HepG2 (cell line): ENCODE results near the gene GPR17. TPM values are rescaled to one million over a fixed set of nuclear protein-coding genes. Genes with fewer than 3 reads are reported as not detected.

Experiments used
- ATF2 ChIP-seq: sonication (generic); formaldehyde crosslinking; IDR thresholded peaks from 2 replicates; pipeline ENCODE4 v1.4.0; 2020; ENCODE audit warnings: missing genetic modification reagents
- FUBP1 ChIP-seq: sonication (generic); formaldehyde crosslinking; IDR thresholded peaks from 2 replicates; pipeline ENCODE4 v1.5.1; 2020; ENCODE audit warnings: missing genetic modification reagents, mild to moderate bottlenecking, borderline replicate concordance
- KLF6 ChIP-seq: IDR thresholded peaks from 2 replicates; pipeline ENCODE4 v1.8.0; 2016; ENCODE audit warnings: missing biosample characterization, missing genetic modification reagents
- KLF9 ChIP-seq: IDR thresholded peaks from 2 replicates; pipeline ENCODE4 v1.6.1; 2016; ENCODE audit warnings: low read depth
- MEIS1 ChIP-seq: sonication (generic); formaldehyde crosslinking; IDR thresholded peaks from 2 replicates; pipeline ENCODE4 v1.9.0; 2021; ENCODE audit warnings: mild to moderate bottlenecking, missing genetic modification reagents, moderate library complexity, borderline replicate concordance
- MIER3 ChIP-seq: IDR thresholded peaks from 2 replicates; pipeline ENCODE4 v1.6.1; 2016; ENCODE audit warnings: missing compliant biosample characterization, borderline replicate concordance
- NR2C2 ChIP-seq: sonication (generic); formaldehyde crosslinking; IDR thresholded peaks from 2 replicates; pipeline ENCODE4 v1.4.0; 2020; ENCODE audit warnings: missing genetic modification reagents, mild to moderate bottlenecking, moderate library complexity, borderline replicate concordance
- PAX8 ChIP-seq: sonication (generic); formaldehyde crosslinking; IDR thresholded peaks from 2 replicates; pipeline ENCODE4 v1.8.0; 2022; ENCODE audit warnings: mild to moderate bottlenecking, missing genetic modification reagents, borderline replicate concordance
- PLRG1 ChIP-seq: fragments of 450-650 bp; conservative IDR thresholded peaks from 2 replicates; pipeline ENCODE4 v1.6.1; 2016
- SMARCC2 ChIP-seq: fragments of 450-650 bp; IDR thresholded peaks from 2 replicates; pipeline ENCODE4 v1.6.1; 2017; ENCODE audit warnings: antibody characterized with exemption, mild to moderate bottlenecking
- TBX2 ChIP-seq: sonication (generic); formaldehyde crosslinking; IDR thresholded peaks from 2 replicates; pipeline ENCODE4 v1.5.0; 2020; ENCODE audit warnings: missing genetic modification reagents, mild to moderate bottlenecking, borderline replicate concordance
- THAP11 ChIP-seq: IDR thresholded peaks from 2 replicates; pipeline ENCODE4 v1.6.1; 2016; ENCODE audit warnings: missing biosample characterization, missing genetic modification reagents
- ZBTB8A ChIP-seq: sonication (generic); formaldehyde crosslinking; IDR thresholded peaks from 2 replicates; pipeline ENCODE4 v1.4.0; 2020; ENCODE audit warnings: mild to moderate bottlenecking, low read depth, missing genetic modification reagents, borderline replicate concordance
- ZNF124 ChIP-seq: sonication (generic); formaldehyde crosslinking; IDR thresholded peaks from 2 replicates; pipeline ENCODE4 v1.4.0; 2020; ENCODE audit warnings: missing genetic modification reagents
- ZNF18 ChIP-seq: sonication (generic); formaldehyde crosslinking; IDR thresholded peaks from 2 replicates; pipeline ENCODE4 v1.8.0; 2022; ENCODE audit warnings: mild to moderate bottlenecking, missing genetic modification reagents; ENCODE audit not compliant: insufficient replicate concordance
- ZSCAN12 ChIP-seq: sonication (generic); formaldehyde crosslinking; IDR thresholded peaks from 2 replicates; pipeline ENCODE4 v1.9.0; 2021; ENCODE audit warnings: mild to moderate bottlenecking, missing genetic modification reagents
- polyA plus RNA-seq, 8 experiments: library from polyadenylated mRNA; depleted of rRNA in 3 of 8; stranded (reverse) in 7 of 8; unstranded in 1 of 8; fragments of >200 nt; fragmentation: Illumina TruSeq in 4 of 8; extraction: Trizol in 4 of 8; gene quantifications; 2 replicates each; pipeline versions ENCODE4 v1.2.1 to v1.2.3, GENCODE V29; 2011 to 2016; ENCODE audit warnings: low read depth in 4 of 8, missing spikeins in 1 of 8, mixed read lengths in 1 of 8; ENCODE audit not compliant: insufficient read depth in 1 of 8
- total RNA-seq, 5 experiments: library from RNA; depleted of rRNA; stranded (reverse); fragments of >200 nt; fragmentation: Illumina TruSeq; extraction: Trizol; gene quantifications; 2 replicates each; pipeline ENCODE4 v1.2.3, GENCODE V29; 2016; ENCODE audit warnings: low read depth in 1 of 5
- TF ChIP-seq, protein P1 (sequence below): sonication (generic); formaldehyde crosslinking; IDR thresholded peaks from 2 replicates; pipeline ENCODE4 v1.5.0; 2020; ENCODE audit warnings: mild to moderate bottlenecking, missing genetic modification reagents, borderline replicate concordance
- TF ChIP-seq, protein P2 (sequence below): sonication (generic); formaldehyde crosslinking; IDR thresholded peaks from 2 replicates; pipeline ENCODE4 v1.8.0; 2023; ENCODE audit warnings: mild to moderate bottlenecking, missing genetic modification reagents

The GPR17 gene
- total and polyA plus RNA-seq, 2 of the 13 experiments (the other 11 are each of a cell fraction or from before 2014, with no cell fraction given) = not detected

- TF ChIP-seq, protein P1, sequence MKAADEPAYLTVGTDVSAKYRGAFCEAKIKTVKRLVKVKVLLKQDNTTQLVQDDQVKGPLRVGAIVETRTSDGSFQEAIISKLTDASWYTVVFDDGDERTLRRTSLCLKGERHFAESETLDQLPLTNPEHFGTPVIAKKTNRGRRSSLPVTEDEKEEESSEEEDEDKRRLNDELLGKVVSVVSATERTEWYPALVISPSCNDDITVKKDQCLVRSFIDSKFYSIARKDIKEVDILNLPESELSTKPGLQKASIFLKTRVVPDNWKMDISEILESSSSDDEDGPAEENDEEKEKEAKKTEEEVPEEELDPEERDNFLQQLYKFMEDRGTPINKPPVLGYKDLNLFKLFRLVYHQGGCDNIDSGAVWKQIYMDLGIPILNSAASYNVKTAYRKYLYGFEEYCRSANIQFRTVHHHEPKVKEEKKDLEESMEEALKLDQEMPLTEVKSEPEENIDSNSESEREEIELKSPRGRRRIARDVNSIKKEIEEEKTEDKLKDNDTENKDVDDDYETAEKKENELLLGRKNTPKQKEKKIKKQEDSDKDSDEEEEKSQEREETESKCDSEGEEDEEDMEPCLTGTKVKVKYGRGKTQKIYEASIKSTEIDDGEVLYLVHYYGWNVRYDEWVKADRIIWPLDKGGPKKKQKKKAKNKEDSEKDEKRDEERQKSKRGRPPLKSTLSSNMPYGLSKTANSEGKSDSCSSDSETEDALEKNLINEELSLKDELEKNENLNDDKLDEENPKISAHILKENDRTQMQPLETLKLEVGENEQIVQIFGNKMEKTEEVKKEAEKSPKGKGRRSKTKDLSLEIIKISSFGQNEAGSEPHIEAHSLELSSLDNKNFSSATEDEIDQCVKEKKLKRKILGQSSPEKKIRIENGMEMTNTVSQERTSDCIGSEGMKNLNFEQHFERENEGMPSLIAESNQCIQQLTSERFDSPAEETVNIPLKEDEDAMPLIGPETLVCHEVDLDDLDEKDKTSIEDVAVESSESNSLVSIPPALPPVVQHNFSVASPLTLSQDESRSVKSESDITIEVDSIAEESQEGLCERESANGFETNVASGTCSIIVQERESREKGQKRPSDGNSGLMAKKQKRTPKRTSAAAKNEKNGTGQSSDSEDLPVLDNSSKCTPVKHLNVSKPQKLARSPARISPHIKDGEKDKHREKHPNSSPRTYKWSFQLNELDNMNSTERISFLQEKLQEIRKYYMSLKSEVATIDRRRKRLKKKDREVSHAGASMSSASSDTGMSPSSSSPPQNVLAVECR (CRISPR knock-in tag) = peak; percentile 63; the same call in 1 of the 2 replicates
- TF ChIP-seq, protein P2, sequence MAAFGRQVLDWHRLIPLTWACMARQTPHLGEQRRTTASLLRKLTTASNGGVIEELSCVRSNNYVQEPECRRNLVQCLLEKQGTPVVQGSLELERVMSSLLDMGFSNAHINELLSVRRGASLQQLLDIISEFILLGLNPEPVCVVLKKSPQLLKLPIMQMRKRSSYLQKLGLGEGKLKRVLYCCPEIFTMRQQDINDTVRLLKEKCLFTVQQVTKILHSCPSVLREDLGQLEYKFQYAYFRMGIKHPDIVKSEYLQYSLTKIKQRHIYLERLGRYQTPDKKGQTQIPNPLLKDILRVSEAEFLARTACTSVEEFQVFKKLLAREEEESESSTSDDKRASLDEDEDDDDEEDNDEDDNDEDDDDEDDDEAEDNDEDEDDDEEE = no peak
- TF ChIP-seq ATF2 (CRISPR knock-in tag) = no peak
- TF ChIP-seq MEIS1 (CRISPR knock-in tag) = no peak
- TF ChIP-seq ZSCAN12 (CRISPR knock-in tag) = no peak
- TF ChIP-seq NR2C2 = peak; percentile 41; the same call in 1 of the 2 replicates
- no peak for TF ChIP-seq MIER3 (CRISPR knock-in tag)
- no peak for TF ChIP-seq ZBTB8A (CRISPR knock-in tag)
- TF ChIP-seq KLF6 (CRISPR knock-in tag) = no peak
- TF ChIP-seq FUBP1 (CRISPR knock-in tag) = no peak
- TF ChIP-seq PAX8 (CRISPR knock-in tag) = peak; percentile 32; the same call in 1 of the 2 replicates
- peak; percentile 55 for TF ChIP-seq TBX2 (CRISPR knock-in tag)
- TF ChIP-seq KLF9 (CRISPR knock-in tag) = no peak
- no peak for TF ChIP-seq ZNF124
- no peak for TF ChIP-seq THAP11 (CRISPR knock-in tag)
- TF ChIP-seq ZNF18 (CRISPR knock-in tag) = no peak
- TF ChIP-seq SMARCC2 = no peak
- TF ChIP-seq PLRG1 = no peak
Observed at GRCh38 chr2:127674241-127675209, 28.6 kb downstream of the GPR17 start (continued).
